ENCODE measurements around the gene ZNF32. TPM values are rescaled to one million over a fixed set of nuclear protein-coding genes. Genes with fewer than 3 reads are reported as not detected.
A peak's percentile ranks its signal among the peaks of the same experiment; 100 is the strongest.

ZNF32 gene
- total and polyA plus RNA-seq, 7 donors: 21.3 to 108 (median 72.1) TPM

DNA sequence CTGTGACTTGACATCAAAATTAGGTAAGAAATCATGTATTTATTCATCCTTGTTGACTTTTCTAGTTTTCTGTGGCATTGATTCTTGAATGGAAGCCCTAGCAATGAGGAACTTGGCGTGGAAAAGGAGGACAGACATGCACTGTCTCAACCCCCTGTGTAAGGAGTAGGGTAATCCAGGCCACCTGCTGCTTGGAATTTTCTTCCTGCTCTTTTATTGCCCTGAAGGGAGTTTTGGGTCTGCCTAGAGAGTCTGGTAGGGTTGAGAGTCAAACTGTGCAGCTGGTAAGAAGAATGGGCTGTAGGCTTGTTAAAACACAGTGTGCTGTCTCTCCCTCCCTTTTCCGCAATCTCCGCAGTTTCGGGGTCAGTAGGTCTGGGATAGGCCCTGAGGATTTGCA, 19.7 kb downstream of the ZNF32 start:
- no peak for DNase-seq
- intact Hi-C loops (cut with DNase I): no loop called here
- TF ChIP-seq POLR2A (IDR thresholded peaks at IDR 0.05) (no peak), EP300 (IDR thresholded peaks at IDR 0.05) (no peak), POLR2AphosphoS5 (IDR thresholded peaks at IDR 0.05) (no peak)
- TF ChIP-seq, protein P1, sequence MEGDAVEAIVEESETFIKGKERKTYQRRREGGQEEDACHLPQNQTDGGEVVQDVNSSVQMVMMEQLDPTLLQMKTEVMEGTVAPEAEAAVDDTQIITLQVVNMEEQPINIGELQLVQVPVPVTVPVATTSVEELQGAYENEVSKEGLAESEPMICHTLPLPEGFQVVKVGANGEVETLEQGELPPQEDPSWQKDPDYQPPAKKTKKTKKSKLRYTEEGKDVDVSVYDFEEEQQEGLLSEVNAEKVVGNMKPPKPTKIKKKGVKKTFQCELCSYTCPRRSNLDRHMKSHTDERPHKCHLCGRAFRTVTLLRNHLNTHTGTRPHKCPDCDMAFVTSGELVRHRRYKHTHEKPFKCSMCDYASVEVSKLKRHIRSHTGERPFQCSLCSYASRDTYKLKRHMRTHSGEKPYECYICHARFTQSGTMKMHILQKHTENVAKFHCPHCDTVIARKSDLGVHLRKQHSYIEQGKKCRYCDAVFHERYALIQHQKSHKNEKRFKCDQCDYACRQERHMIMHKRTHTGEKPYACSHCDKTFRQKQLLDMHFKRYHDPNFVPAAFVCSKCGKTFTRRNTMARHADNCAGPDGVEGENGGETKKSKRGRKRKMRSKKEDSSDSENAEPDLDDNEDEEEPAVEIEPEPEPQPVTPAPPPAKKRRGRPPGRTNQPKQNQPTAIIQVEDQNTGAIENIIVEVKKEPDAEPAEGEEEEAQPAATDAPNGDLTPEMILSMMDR (IDR thresholded peaks at IDR 0.05): no peak
- 84 to 89% methylated on average over 4 of the region's 4 CpGs for WGBS, 2 donors
- Histone ChIP-seq H3K27ac (no peak overlapping the region), H3K27me3 (no peaks in the 10 kb centered on the region), H3K4me3 (no peak overlapping the region), H3K36me3 (no peaks in the 10 kb centered on the region), H3K9me3 (peaks cover 0 to 3% (median 0%) of the 10 kb centered on the region in 4 donors), H3K4me1 (no peaks in the 10 kb centered on the region)

DNA sequence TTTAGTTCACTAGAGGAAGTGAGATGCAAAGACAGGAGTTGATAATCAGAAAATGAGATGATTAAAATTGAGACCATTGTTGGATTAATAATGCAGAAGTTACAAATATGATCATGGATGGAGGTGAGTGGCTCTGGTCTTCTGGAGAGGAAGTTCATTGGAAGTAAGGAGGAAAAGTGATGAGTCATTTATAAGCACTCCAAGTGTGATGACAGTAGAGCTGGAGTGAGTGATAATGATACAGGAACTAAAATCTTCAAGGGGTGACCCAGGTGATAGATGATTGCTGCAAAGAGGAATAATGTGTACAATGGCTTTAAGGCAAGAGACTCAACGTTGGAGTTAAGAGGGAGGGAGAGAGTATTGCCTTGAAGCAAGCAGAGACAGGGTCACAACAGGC, 20.7 kb downstream of the ZNF32 start:
- intact Hi-C loops (cut with DNase I): no loop called here
- TF ChIP-seq, protein P1 (IDR thresholded peaks at IDR 0.05): no peak
- TF ChIP-seq EP300 (IDR thresholded peaks at IDR 0.05): no peak
- TF ChIP-seq POLR2A (IDR thresholded peaks at IDR 0.05): no peak
- no peak for TF ChIP-seq POLR2AphosphoS5 (IDR thresholded peaks at IDR 0.05)
- 13 to 49% methylated on average over 1 of the region's 1 CpG for WGBS, 2 donors
- no peaks in the 10 kb centered on the region for H3K9me3 ChIP-seq
- no peak overlapping the region for H3K27ac ChIP-seq
- H3K4me1 ChIP-seq: no peaks in the 10 kb centered on the region
- no peak overlapping the region for H3K4me3 ChIP-seq
- DNase-seq: no peak
- H3K36me3 ChIP-seq: no peaks in the 10 kb centered on the region
- no peaks in the 10 kb centered on the region for H3K27me3 ChIP-seq

- Histone ChIP-seq H3K4me3 (peak overlapping the region in 1 of 4 donors; percentile 1), H3K36me3 (no peaks in the 10 kb centered on the region), H3K4me1 (no peaks in the 10 kb centered on the region), H3K27me3 (no peaks in the 10 kb centered on the region), H3K27ac (no peak overlapping the region), H3K9me3 (peaks cover 0 to 3% (median 0%) of the 10 kb centered on the region in 4 donors)
- WGBS, 2 donors: 56 to 60% methylated on average over 3 of the region's 3 CpGs
- TF ChIP-seq POLR2AphosphoS5 (IDR thresholded peaks at IDR 0.05) (no peak), EP300 (IDR thresholded peaks at IDR 0.05) (no peak), POLR2A (IDR thresholded peaks at IDR 0.05) (no peak)
- TF ChIP-seq, protein P1 (IDR thresholded peaks at IDR 0.05): no peak
- intact Hi-C loops (cut with DNase I): no loop called here
- no peak for DNase-seq
These were observed 25.3 kb downstream of the ZNF32 start for GRCh38 chr10:43623351-43623750.

DNA sequence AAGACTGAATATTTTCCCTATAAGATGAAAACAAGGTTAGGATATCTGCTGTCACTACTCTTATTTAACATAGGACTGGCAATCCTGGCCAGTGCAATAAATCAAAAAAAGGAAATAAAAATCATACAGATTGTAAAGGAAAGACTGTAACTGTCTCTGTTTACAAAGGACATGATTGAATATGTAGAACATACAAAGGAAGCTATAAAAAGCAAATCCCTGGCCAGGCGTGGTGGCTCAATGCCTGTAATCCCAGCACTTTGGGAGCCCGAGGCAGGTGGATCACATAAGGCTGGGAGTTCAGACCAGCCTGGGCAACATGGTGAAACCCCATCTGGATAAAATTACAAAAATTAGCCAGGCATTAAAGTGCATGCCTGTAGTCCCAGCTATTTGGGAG, 26.6 kb downstream of the ZNF32 start:
- H3K4me1 ChIP-seq: no peaks in the 10 kb centered on the region
- WGBS, 2 donors: 10 to 50% methylated on average over 2 of the region's 2 CpGs
- no peaks in the 10 kb centered on the region for H3K27me3 ChIP-seq
- intact Hi-C loops (cut with DNase I): no loop called here
- no peak overlapping the region for H3K27ac ChIP-seq
- TF ChIP-seq POLR2A (IDR thresholded peaks at IDR 0.05) (no peak), POLR2AphosphoS5 (IDR thresholded peaks at IDR 0.05) (no peak), EP300 (IDR thresholded peaks at IDR 0.05) (no peak)
- TF ChIP-seq, protein P1 (IDR thresholded peaks at IDR 0.05): no peak
- peaks cover 0 to 3% (median 0%) of the 10 kb centered on the region in 4 donors for H3K36me3 ChIP-seq
- no peak for DNase-seq
- no peak overlapping the region for H3K4me3 ChIP-seq
- H3K9me3 ChIP-seq: peaks cover 0 to 7% (median 0%) of the 10 kb centered on the region in 4 donors

GRCh38 chr10:43619368-43619767, 29.3 kb downstream of the ZNF32 start:
- Histone ChIP-seq H3K36me3 (peaks cover 0 to 29% (median 6%) of the 10 kb centered on the region in 4 donors), H3K27me3 (no peaks in the 10 kb centered on the region), H3K9me3 (peaks cover 0 to 17% (median 5%) of the 10 kb centered on the region in 4 donors), H3K27ac (no peak overlapping the region), H3K4me3 (no peak overlapping the region), H3K4me1 (no peaks in the 10 kb centered on the region)
- TF ChIP-seq, protein P1 (IDR thresholded peaks at IDR 0.05): no peak
- no peak for TF ChIP-seq EP300 (IDR thresholded peaks at IDR 0.05)
- TF ChIP-seq POLR2A (IDR thresholded peaks at IDR 0.05): no peak
- no peak for TF ChIP-seq POLR2AphosphoS5 (IDR thresholded peaks at IDR 0.05)
- no peak for DNase-seq
- WGBS, 2 donors: 95 to 98% methylated on average over 2 of the region's 2 CpGs
- intact Hi-C loops (cut with DNase I): no loop called here
